Fibroblast of lung (primary cell): ENCODE data around the gene MACROD2.

ENCODE experiments used
- CTCF ChIP-seq, 2 donors: IDR thresholded peaks in 1 of 2; conservative IDR thresholded peaks in 1 of 2; 1 replicate in 1 of 2; 2 replicates in 1 of 2; pipeline ENCODE4 v1.5.1; 2011 to 2012; ENCODE audit warnings: low read length in 2 of 2, control low read depth in 1 of 2, inconsistent platforms in 1 of 2, low read depth in 1 of 2, mild to moderate bottlenecking in 1 of 2
- EZH2 ChIP-seq: IDR thresholded peaks from 2 replicates; pipeline ENCODE4 v1.5.1; 2012; ENCODE audit warnings: low read length, control low read depth, mild to moderate bottlenecking; ENCODE audit errors: missing control alignments

DNA sequence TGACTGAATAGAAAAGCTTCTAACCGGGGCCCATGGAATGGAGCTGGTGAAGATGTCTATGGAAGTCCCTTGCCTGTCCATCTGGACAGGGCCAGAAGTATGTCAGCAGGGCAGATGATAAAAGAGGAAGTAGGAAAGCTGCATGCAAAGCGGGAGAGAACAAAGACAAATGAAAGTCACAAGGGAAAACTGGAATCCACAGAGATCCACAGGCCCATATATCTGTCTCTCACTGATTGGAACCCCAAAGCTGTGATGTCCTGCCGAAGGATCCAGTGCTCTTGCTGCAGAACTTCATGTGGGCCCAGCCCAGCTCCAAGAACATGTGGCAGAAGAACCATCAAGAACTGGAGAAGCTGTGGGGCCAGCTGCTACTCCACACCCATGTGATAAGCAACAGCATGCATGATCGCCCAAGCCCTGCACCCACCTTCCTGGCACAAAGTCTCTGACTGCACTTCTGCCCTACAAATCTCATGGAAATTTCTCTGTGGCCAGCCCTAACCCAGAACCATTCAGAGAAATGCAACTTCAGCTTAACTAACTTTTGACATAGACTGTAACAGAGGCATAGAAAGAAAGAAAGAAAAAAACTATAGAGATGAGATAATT lies 1862.0 kb downstream of the MACROD2 start:
- no peak for TF ChIP-seq CTCF (conservative IDR thresholded peaks at IDR 0.05 in 1 of 2, IDR thresholded peaks at IDR 0.05 in 1 of 2; ENCODE audit: low read depth in 1 of 2, low read length in 2 of 2)
- no peak for TF ChIP-seq EZH2
